IPS DF 4.7 (cell line): ENCODE measurements around the gene CTSF.
A peak's percentile ranks its signal among the peaks of the same experiment; 100 is the strongest.
"Not testable (repeated sequence)": the region's sequence is repeated elsewhere in the genome, so short reads cannot be mapped to it uniquely, and the experiment has no call there.

ENCODE experiments used
- DNase-seq: peaks from one replicate; pipeline ENCODE4 v3.0.0-alpha.2; 2013; ENCODE audit warnings: low spot score; ENCODE audit errors: extremely low read depth

CTSF gene

DNA sequence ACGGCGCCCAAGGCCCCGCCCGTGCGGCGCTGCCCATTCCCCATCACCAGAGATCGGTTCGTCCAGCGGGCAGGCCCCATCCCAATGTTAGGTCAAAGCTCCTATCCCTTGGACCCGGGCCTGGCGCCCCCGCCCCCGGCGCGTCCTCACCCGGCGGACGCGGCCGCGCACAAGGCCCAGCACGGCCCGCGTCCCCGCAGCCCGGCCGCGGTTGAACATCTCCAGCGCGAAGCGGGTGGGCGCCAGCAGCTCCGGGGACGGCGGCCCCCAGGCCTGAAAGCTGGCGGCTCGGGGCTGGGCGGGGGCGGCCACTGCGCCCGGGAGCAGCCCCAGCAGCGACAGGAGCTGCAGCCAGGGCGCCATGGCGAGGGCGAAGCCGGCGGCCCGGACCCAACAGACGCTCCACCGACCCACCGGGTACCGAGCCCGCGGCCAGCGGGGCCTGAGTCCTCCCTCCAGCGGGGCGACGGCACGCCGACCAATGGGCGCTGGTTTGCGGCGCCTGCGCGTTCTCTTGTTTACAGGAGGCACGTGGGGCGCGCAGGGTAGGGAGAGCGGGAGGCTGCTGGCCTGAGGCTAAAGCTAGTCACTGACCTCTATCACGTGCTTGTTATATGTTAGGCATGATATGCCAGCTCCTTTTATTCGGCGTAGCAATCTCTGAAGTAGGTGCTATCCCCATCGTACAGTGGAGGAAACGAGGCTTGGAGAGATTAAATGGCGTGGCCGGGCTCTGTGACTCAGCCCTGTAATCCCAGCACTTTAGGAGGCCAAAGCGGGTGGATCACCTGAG is at the start of gene CTSF:
Gene CTSF, minus strand, starts transcription at position 483 of the 793 bp plus-strand sequence. Its CDS starts 120 bp downstream, at position 363.
- DNase-seq = no peak

- DNase-seq = no peak
Observed at GRCh38 chr11:66617155-66617834, 48.9 kb upstream of the CTSF start.

GRCh38 chr11:66616379-66617154 is 48.2 kb upstream of the CTSF start, which contains the start of gene RBM14:
RBM14 (plus strand) TSS chr11:66616630; CDS start chr11:66616721, 91 bp downstream.
- peak; percentile 97 for DNase-seq

DNA sequence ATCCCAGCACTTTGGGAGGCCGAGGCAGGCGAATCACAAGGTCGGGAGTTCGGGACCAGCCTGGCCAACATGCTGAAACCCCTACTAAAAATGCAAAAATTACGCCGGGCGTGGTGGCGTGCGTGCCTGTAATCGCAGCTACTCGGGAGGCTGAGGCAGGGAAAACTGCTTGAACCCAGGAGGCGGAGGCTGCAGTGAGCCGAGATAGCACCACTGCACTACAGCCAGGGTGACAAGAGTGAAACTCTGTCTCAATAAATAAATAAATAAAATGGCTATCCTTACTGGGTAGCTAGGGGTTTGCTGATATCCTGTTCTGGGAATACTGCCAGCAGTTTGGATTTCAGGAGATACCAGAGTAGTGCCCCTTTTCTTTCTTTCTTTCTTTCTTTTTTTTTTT is 45.7 kb upstream of the CTSF start:
- no peak for DNase-seq

GRCh38 chr11:66612458-66612857 is 44.1 kb upstream of the CTSF start:
- DNase-seq = no peak

GRCh38 chr11:66609721-66610617 is 41.6 kb upstream of the CTSF start:
- DNase-seq = no peak

GRCh38 chr11:66607126-66607834 is 38.9 kb upstream of the CTSF start:
- no peak for DNase-seq

GRCh38 chr11:66606608-66607007 is 38.2 kb upstream of the CTSF start:
- not testable (repeated sequence) for DNase-seq

- no peak for DNase-seq
Observed at GRCh38 chr11:66604155-66604554, 35.7 kb upstream of the CTSF start.

DNA sequence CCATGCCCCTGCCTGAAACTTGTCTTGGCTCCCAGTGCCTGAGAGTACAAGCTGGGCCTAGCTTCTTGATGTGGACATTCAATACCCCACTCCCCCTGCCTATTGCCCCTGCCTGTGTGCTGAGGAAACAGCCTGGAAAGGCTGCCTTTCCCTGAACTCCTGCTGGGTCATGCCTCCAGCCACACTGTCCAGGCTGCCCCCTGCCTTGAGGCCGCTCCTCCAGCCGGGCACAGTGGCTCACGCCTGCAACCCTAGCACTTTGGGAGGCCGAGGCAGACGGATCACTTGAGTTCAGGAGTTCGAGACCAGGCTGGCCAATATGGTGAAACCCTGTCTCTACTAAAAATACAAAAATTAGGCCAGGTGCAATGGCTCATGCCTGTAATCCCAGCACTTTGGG is 34.7 kb upstream of the CTSF start:
- no peak for DNase-seq

DNA sequence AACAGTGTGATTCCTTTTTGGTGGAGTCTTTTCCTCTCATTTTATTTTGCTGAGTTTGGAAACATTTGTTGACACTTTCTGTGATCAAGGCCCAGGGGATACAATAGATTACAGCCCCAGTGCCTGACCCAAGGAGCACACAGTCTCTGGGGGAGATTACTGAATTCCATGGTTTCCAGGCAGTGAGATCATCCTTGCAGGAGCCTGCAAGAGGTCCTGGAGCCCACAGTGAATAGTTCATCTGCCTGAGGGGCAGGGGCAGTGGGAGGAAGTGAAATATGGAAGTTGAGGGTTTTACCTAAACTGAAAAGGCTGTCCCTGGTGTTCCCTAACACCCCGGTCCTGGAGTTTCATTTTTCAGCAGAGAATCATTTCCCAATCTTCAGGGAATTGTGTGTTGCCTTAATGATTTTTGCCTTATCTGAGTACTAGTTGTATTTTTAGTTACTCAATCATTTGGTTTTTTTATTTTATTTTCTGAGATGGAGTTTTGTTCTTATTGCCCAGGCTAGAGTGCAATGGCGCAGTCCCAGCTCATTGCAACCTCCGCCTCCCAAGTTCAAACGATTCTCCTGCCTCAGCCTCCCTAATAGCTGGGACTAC is 32.3 kb upstream of the CTSF start:
- DNase-seq = no peak

- no peak for DNase-seq
Observed at GRCh38 chr11:66600219-66600618, 31.8 kb upstream of the CTSF start.

DNA sequence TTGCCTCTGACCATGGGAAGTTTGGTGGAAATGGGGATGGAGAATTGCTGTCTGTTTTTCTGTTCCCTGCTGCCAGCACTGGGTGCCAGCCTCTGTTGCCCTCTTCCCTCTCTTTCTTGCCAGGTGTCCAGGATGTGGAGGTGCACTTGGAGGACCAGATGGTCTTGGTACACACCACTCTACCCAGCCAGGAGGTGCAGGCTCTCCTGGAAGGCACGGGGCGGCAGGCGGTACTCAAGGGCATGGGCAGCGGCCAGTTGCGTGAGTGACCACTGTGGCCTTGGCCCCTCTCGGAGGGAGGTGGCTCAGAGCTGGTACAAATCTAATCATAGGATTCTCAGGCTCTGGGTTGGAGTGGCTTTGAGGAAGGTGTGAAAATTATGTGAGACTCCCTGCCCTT is 30.6 kb upstream of the CTSF start:
- no peak for DNase-seq

GRCh38 chr11:66595245-66595904 is 27.0 kb upstream of the CTSF start:
- DNase-seq = no peak

DNA sequence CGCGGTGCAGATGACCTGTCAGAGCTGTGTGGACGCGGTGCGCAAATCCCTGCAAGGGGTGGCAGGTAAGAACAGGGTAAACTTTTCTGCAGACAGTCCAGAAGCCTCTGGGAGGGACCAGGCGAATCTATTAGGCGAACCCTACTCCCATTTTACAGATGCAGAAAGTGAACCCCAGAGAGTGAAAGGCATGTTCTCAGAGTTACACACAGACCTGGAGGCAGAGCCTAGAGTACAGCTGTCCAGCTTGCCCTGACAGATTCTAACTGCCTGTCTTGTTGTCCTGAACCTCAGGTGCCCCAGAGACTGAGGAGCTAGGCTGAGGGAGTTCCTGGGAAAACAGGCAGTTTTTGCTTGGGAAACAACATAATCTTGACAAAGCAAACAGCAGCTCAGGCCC is 25.2 kb upstream of the CTSF start:
- DNase-seq = no peak

GRCh38 chr11:66593303-66593635 is 24.9 kb upstream of the CTSF start:
- DNase-seq = no peak

DNA sequence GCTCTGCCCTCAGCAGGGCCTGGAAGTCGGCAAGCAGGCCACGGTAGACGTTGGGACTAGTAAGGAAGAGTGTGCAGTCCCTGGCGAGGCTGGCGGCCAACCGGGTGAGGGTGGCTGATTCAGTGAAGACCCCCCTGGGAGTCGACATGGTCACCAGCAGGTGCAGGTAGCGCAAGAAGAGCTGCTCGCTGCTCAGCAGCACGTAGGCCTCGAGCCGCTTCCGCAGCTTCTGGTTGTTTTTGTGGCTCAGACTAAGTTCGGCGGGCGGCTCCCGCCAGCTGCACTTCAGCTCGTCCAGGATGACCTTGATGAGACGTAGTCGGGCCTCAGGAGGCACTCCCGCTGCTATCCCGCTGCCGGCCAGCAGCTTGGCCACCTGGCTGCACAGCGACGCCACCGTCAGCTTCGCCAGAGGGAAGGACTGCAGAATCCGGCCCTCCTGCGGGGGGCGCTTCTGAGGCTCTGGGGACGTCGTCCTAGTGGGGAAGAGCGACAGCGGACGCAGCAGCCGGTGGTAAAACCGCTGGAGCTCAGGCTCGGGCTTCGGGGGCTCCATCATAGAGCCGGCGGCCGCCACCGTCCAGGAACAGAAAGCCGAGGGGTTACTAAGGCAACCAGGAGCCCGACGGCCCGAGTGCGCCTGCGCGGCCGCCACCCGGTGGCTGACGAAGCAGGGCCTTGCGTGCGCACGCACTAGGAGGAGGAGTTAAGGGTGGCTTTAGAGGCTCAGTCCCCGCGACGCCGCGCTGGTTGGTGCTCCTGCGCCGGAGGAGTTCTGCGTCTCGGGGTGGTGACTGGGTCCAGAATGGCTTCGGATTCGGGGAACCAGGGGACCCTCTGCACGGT is 24.3 kb upstream of the CTSF start, which contains the start of the genes CCDC87 and CCS:
Gene CCDC87, minus strand, starts transcription at position 607 of the 846 bp plus-strand sequence. Its CDS starts 48 bp downstream, at position 559.
Gene CCS, plus strand, starts transcription at position 729 of the 846 bp plus-strand sequence. Its CDS starts 77 bp downstream, at position 806.
- no peak for DNase-seq

DNA sequence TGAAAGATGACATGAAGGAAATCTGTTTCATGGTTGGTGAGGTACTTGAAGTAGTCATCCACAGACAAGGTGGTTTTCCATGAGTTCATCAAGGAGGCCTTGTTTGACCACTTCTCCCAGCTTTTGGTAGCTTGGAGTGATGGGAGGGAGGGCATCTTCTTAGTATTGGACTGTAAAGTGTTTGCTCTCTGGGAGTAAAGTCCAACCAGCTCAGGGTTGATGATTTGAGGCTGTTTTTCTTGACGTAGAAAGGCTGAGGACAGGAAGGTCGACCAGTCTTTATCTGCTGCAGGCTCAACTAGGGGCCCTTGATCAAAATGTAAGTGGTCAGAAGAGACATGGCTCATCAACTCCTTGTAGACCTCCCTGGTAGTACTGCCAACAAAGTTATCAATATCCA is 22.8 kb upstream of the CTSF start:
- DNase-seq = no peak
